Left ventricle myocardium superior (tissue), 1 donor: ENCODE results near the gene PDE9A. TPM values are rescaled to one million over a fixed set of nuclear protein-coding genes. Genes with fewer than 3 reads are reported as not detected.

Source experiments
- ATAC-seq: fragments of 200-7000 bp; cut with Tn5 transposase; one replicate; pipeline ENCODE4 v1.9.1; 2020; ENCODE audit warnings: mild to moderate bottlenecking, moderate library complexity
- DNase-seq: peaks from one replicate; pipeline ENCODE4 v3.0.0-alpha.2; 2020
- intact Hi-C: fragments of 100-400 bp; cut with micrococcal nuclease; formaldehyde crosslinking; loops from one replicate; pipeline ENCODE4 v1.11.0; 2022
- total RNA-seq: library from RNA; stranded (reverse); fragmentation: NEBNext Ultra II Directional; extraction: Animal tissue kit (Norgen Biotek cat#: 25700); gene quantifications from one replicate; pipeline ENCODE4 v1.2.1, GENCODE V29; 2021
- donor health status: DM: no; HTN: yes; CAD: no; lungs with severe emphysema.

The PDE9A gene
- total RNA-seq, 1 donor from 2014 or later, result 4.1 TPM

- ATAC-seq (no peak), DNase-seq (no peak)
- intact Hi-C loops, result no loop called here
Observed at GRCh38 chr21:42639646-42640152, 13.7 kb upstream of the PDE9A start.

- DNase-seq, result peak; percentile 38
- intact Hi-C loops, result no loop called here
- no peak for ATAC-seq
Observed at GRCh38 chr21:42640486-42640885, 12.9 kb upstream of the PDE9A start.

- ATAC-seq (peak; percentile 30), DNase-seq (peak; percentile 19)
- intact Hi-C loops, result no loop called here
Observed at GRCh38 chr21:42641311-42642218, 11.9 kb upstream of the PDE9A start.

GRCh38 chr21:42642219-42642745, 11.1 kb upstream of the PDE9A start:
- DNase-seq (peak; percentile 12), ATAC-seq (no peak)
- intact Hi-C loops, result no loop called here

GRCh38 chr21:42644223-42645208, 8.9 kb upstream of the PDE9A start:
- ATAC-seq (no peak), DNase-seq (peak; percentile 6)
- intact Hi-C loops, result no loop called here

GRCh38 chr21:42645211-42646075, 8.0 kb upstream of the PDE9A start:
- intact Hi-C loops, result no loop called here
- ATAC-seq (no peak), DNase-seq (peak; percentile 11)

GRCh38 chr21:42646076-42646825, 7.2 kb upstream of the PDE9A start:
- intact Hi-C loops, result no loop called here
- peak; percentile 17 for DNase-seq
- no peak for ATAC-seq

GRCh38 chr21:42646836-42647235, 6.6 kb upstream of the PDE9A start:
- ATAC-seq (no peak), DNase-seq (peak; percentile 25)
- intact Hi-C loops, result no loop called here

GRCh38 chr21:42648606-42649005, 4.8 kb upstream of the PDE9A start:
- intact Hi-C loops, result no loop called here
- DNase-seq, result no peak
- no peak for ATAC-seq

- ATAC-seq (no peak), DNase-seq (peak; percentile 9)
- intact Hi-C loops, result no loop called here
Observed at GRCh38 chr21:42649122-42650032, 4.0 kb upstream of the PDE9A start.

- DNase-seq (peak; percentile 15), ATAC-seq (no peak)
- intact Hi-C loops, result no loop called here
Observed at GRCh38 chr21:42650033-42650370, 3.4 kb upstream of the PDE9A start.

- DNase-seq (peak; percentile 16), ATAC-seq (no peak)
- intact Hi-C loops, result no loop called here
Observed at GRCh38 chr21:42650441-42651421, 2.7 kb upstream of the PDE9A start.

- ATAC-seq (no peak), DNase-seq (peak; percentile 29)
- intact Hi-C loops, result no loop called here
Observed at GRCh38 chr21:42651515-42652401, 1.7 kb upstream of the PDE9A start.

GRCh38 chr21:42652527-42653230, 742 bp upstream of the PDE9A start:
- intact Hi-C loops, result no loop called here
- peak; percentile 69 for DNase-seq

More at GRCh38 chr21:42652527-42653230, 742 bp upstream of the PDE9A start:
- peak; percentile 77 for ATAC-seq
